Measurements from ENCODE around the gene SHOC2. TPM values are rescaled to one million over a fixed set of nuclear protein-coding genes. Genes with fewer than 3 reads are reported as not detected.

Gene SHOC2
- total and polyA plus RNA-seq, 2 donors from 2014 or later = 18.0 to 66.8 TPM

GRCh38 chr10:110897184-110897583 lies 22.2 kb upstream of the SHOC2 start:
- H3K36me3 ChIP-seq (ENCODE audit: control insufficient read depth in 2 of 3, insufficient read depth in 3 of 3, low read length in 3 of 3) = peaks cover 5 to 12% (median 12%) of the 10 kb centered on the region in 3 donors
- no peak overlapping the region for H3K27ac ChIP-seq (ENCODE audit: low read depth in 2 of 2, low read length in 2 of 2)
- H3K9me3 ChIP-seq (ENCODE audit: control insufficient read depth in 2 of 3, insufficient read depth in 1 of 3, low read length in 3 of 3) = no peaks in the 10 kb centered on the region
- no peak for TF ChIP-seq CTCF (IDR thresholded peaks at IDR 0.05; ENCODE audit: borderline replicate concordance, extremely low read depth, insufficient read depth)
- H3K4me3 ChIP-seq (ENCODE audit: low read length in 3 of 3) = no peak overlapping the region
- no peak for FAIRE-seq
- no peak for DNase-seq
- intact Hi-C loops (cut with DNase I) = loop anchor here (10.0 kb wide), 1 partner anchor 152 kb away; no protein-coding TSS in a partner anchor
- H3K27me3 ChIP-seq (ENCODE audit: control insufficient read depth, insufficient read depth, low read length) = no peaks in the 10 kb centered on the region
- no peaks in the 10 kb centered on the region for H3K4me1 ChIP-seq (ENCODE audit: control insufficient read depth in 2 of 3, insufficient read depth in 2 of 3, low read depth in 1 of 3, low read length in 3 of 3)
- H3K9ac ChIP-seq (ENCODE audit: low read length in 3 of 3) = no peak overlapping the region

DNA sequence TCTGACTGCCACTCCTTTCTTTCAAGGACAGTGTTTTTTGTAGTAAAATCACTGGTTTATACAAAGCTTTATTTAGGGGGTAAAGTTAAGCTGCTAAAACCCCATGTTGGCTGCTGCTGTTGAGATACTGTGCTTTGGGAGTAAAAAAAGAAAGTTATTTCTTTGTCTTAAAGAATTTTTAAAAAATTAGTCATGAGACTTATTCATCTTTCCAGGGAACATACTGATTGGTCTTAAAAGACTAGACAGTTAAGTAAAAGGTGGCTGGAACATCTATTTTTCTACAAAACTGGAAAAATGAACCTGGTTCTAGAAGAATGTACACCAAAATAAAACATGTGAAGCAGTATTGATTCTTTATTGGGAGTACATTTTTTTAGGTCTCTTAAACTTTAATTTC lies 21.0 kb upstream of the SHOC2 start:
- no peak overlapping the region for H3K4me3 ChIP-seq (ENCODE audit: low read length in 3 of 3)
- FAIRE-seq = no peak
- intact Hi-C loops (cut with DNase I) = loop anchor here (10.0 kb wide), 1 partner anchor 154 kb away; no protein-coding TSS in a partner anchor
- H3K4me1 ChIP-seq (ENCODE audit: control insufficient read depth in 2 of 3, insufficient read depth in 2 of 3, low read depth in 1 of 3, low read length in 3 of 3) = no peaks in the 10 kb centered on the region
- no peak for TF ChIP-seq CTCF (IDR thresholded peaks at IDR 0.05; ENCODE audit: borderline replicate concordance, extremely low read depth, insufficient read depth)
- no peak overlapping the region for H3K9ac ChIP-seq (ENCODE audit: low read length in 3 of 3)
- no peaks in the 10 kb centered on the region for H3K9me3 ChIP-seq (ENCODE audit: control insufficient read depth in 2 of 3, insufficient read depth in 1 of 3, low read length in 3 of 3)
- no peaks in the 10 kb centered on the region for H3K27me3 ChIP-seq (ENCODE audit: control insufficient read depth, insufficient read depth, low read length)
- H3K27ac ChIP-seq (ENCODE audit: low read depth in 2 of 2, low read length in 2 of 2) = no peak overlapping the region
- H3K36me3 ChIP-seq (ENCODE audit: control insufficient read depth in 2 of 3, insufficient read depth in 3 of 3, low read length in 3 of 3) = peaks cover 5 to 12% (median 12%) of the 10 kb centered on the region in 3 donors
- DNase-seq = no peak

DNA sequence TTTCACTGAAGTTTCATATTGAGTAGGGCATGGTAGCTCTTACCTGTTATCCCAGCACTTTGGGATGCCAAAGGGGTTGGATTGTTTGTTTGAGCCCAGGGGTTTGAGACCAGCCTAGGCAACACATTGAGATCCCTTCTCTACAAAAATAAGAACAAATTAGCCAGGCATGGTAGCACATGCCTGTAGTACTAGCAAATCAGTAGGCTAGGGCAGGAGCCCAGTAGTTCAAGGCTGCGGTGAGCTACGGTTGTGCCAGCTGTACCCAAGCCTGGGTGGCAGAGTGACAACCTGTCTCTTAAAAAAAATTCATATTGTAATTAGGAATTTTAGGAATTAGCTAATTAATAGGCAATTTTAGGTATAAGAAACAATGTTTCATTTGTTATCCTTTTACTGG lies 18.4 kb upstream of the SHOC2 start:
- Histone ChIP-seq H3K9ac (ENCODE audit: low read length in 3 of 3) (no peak overlapping the region), H3K27me3 (ENCODE audit: control insufficient read depth, insufficient read depth, low read length) (no peaks in the 10 kb centered on the region), H3K27ac (ENCODE audit: low read depth in 2 of 2, low read length in 2 of 2) (no peak overlapping the region), H3K4me1 (ENCODE audit: control insufficient read depth in 2 of 3, insufficient read depth in 2 of 3, low read depth in 1 of 3, low read length in 3 of 3) (no peaks in the 10 kb centered on the region), H3K9me3 (ENCODE audit: control insufficient read depth in 2 of 3, insufficient read depth in 1 of 3, low read length in 3 of 3) (no peaks in the 10 kb centered on the region), H3K4me3 (ENCODE audit: low read length in 3 of 3) (no peak overlapping the region), H3K36me3 (ENCODE audit: control insufficient read depth in 2 of 3, insufficient read depth in 3 of 3, low read length in 3 of 3) (peaks cover 4 to 5% (median 5%) of the 10 kb centered on the region in 3 donors)
- intact Hi-C loops (cut with DNase I) = no loop called here
- no peak for TF ChIP-seq CTCF (IDR thresholded peaks at IDR 0.05; ENCODE audit: borderline replicate concordance, extremely low read depth, insufficient read depth)
- DNase-seq = no peak
- FAIRE-seq = no peak

Measured in kidney (tissue), 14 donors.